Breast epithelium (tissue), 3 donors: ENCODE data around the gene UIMC1.

Experiments
- POLR2A ChIP-seq: fragments of 450-650 bp; IDR thresholded peaks from one replicate; pipeline ENCODE4 v1.6.1; 2016; ENCODE audit warnings: antibody characterized with exemption, mild to moderate bottlenecking, moderate library complexity
- POLR2AphosphoS5 ChIP-seq, 3 donors: sonication (generic); formaldehyde crosslinking; IDR thresholded peaks; one replicate each; pipeline ENCODE4 v1.6.1; 2017; ENCODE audit warnings: antibody characterized with exemption in 3 of 3
- TF ChIP-seq, protein P1 (sequence below), 3 donors: fragments of 450-650 bp; IDR thresholded peaks; one replicate each; pipeline ENCODE4 v1.5.1; 2016 to 2017; ENCODE audit warnings: antibody characterized with exemption in 3 of 3, mild to moderate bottlenecking in 3 of 3, moderate library complexity in 3 of 3

GRCh38 chr5:176860381-176860780 is 146.2 kb downstream of the UIMC1 start:
- no peak for TF ChIP-seq POLR2A
- TF ChIP-seq, protein P1, sequence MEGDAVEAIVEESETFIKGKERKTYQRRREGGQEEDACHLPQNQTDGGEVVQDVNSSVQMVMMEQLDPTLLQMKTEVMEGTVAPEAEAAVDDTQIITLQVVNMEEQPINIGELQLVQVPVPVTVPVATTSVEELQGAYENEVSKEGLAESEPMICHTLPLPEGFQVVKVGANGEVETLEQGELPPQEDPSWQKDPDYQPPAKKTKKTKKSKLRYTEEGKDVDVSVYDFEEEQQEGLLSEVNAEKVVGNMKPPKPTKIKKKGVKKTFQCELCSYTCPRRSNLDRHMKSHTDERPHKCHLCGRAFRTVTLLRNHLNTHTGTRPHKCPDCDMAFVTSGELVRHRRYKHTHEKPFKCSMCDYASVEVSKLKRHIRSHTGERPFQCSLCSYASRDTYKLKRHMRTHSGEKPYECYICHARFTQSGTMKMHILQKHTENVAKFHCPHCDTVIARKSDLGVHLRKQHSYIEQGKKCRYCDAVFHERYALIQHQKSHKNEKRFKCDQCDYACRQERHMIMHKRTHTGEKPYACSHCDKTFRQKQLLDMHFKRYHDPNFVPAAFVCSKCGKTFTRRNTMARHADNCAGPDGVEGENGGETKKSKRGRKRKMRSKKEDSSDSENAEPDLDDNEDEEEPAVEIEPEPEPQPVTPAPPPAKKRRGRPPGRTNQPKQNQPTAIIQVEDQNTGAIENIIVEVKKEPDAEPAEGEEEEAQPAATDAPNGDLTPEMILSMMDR (IDR thresholded peaks at IDR 0.05) = no peak
- TF ChIP-seq POLR2AphosphoS5 (IDR thresholded peaks at IDR 0.05) = no peak
